ENCODE measurements around the gene ZNF556.

Gene ZNF556

GRCh38 chr19:2912306-2912705 lies 45.2 kb downstream of the ZNF556 start:
- DNase-seq: no peak

GRCh38 chr19:2917275-2918184 lies 50.4 kb downstream of the ZNF556 start:
- no peak for DNase-seq

- no peak for DNase-seq
Observed at GRCh38 chr19:2922987-2923386, 55.9 kb downstream of the ZNF556 start.

- no peak for DNase-seq
Observed at GRCh38 chr19:2923510-2923909, 56.4 kb downstream of the ZNF556 start.

- no peak for DNase-seq
Observed at GRCh38 chr19:2926341-2927031, 59.4 kb downstream of the ZNF556 start.

GRCh38 chr19:2927032-2927430 lies 59.9 kb downstream of the ZNF556 start:
- no peak for DNase-seq

Measured in midbrain (tissue), 1 donor.